Activated T-cell treated with anti-CD3 and anti-CD28 coated beads, Interleukin-2, amount 50 U/mL, for 72 hours (primary cell): ENCODE data around the gene ANKRD10. TPM values are rescaled to one million over a fixed set of nuclear protein-coding genes. Genes with fewer than 3 reads are reported as not detected.

Experiments
- ATAC-seq, 2 donors: fragments of 150-1000 bp; cut with Tn5 transposase; replicated peaks in 1 of 2; 2 replicates each; pipeline ENCODE4 v1.10.0; 2021; ENCODE audit warnings: moderate library complexity in 2 of 2, mild to moderate bottlenecking in 1 of 2
- DNase-seq, 2 donors: peaks; one replicate each; pipeline ENCODE4 v3.0.0; 2021 to 2022; ENCODE audit warnings: mixed read lengths in 1 of 2
- H3K27ac Mint-ChIP-seq: one replicate; pipeline ENCODE4 v1.8.0; 2022; ENCODE audit warnings: mild to moderate bottlenecking, moderate library complexity, mixed read lengths
- H3K27me3 Mint-ChIP-seq: one replicate; pipeline ENCODE4 v1.8.0; 2022; ENCODE audit warnings: low read depth, mixed read lengths
- H3K36me3 Mint-ChIP-seq, 2 donors: one replicate each; pipeline ENCODE4 v1.8.0; 2022; ENCODE audit warnings: mixed read lengths in 2 of 2, mild to moderate bottlenecking in 1 of 2; ENCODE audit not compliant: insufficient read depth in 2 of 2
- H3K4me1 Mint-ChIP-seq: one replicate; pipeline ENCODE4 v1.8.0; 2022; ENCODE audit warnings: low read depth, mixed read lengths
- H3K4me3 Mint-ChIP-seq, 2 donors: one replicate each; pipeline ENCODE4 v1.8.0; 2022; ENCODE audit warnings: mild to moderate bottlenecking in 2 of 2, mixed read lengths in 2 of 2, moderate library complexity in 2 of 2
- H3K9me3 Mint-ChIP-seq, 2 donors: one replicate each; pipeline ENCODE4 v1.8.0; 2022; ENCODE audit warnings: mixed read lengths in 2 of 2
- total RNA-seq, 2 donors: library from RNA; stranded (reverse); gene quantifications; one replicate each; pipeline ENCODE4 v1.2.3, GENCODE V29; 2022

ANKRD10 gene
- total RNA-seq, 2 donors from 2014 or later, result 139 to 142 TPM

- Mint-ChIP-seq H3K4me3 (no peak overlapping the region), H3K27ac (no peak overlapping the region), H3K4me1 (peaks cover 35% of the 10 kb centered on the region), H3K36me3 (peaks cover 5 to 19% of the 10 kb centered on the region in 2 donors), H3K9me3 (no peaks in the 10 kb centered on the region), H3K27me3 (no peaks in the 10 kb centered on the region)
- DNase-seq (no peak), ATAC-seq (no peak)
These were observed 10.1 kb downstream of the ANKRD10 start for GRCh38 chr13:110904748-110905147.

- ATAC-seq (no peak), DNase-seq (no peak)
- Mint-ChIP-seq H3K4me3 (no peak overlapping the region), H3K4me1 (peaks cover 14% of the 10 kb centered on the region), H3K27me3 (no peaks in the 10 kb centered on the region), H3K36me3 (peaks cover 1 to 15% of the 10 kb centered on the region in 2 donors), H3K9me3 (no peaks in the 10 kb centered on the region), H3K27ac (no peak overlapping the region)
These were observed 12.5 kb downstream of the ANKRD10 start for GRCh38 chr13:110902370-110902769.

GRCh38 chr13:110897521-110897920 lies 17.3 kb downstream of the ANKRD10 start:
- Mint-ChIP-seq H3K9me3 (no peaks in the 10 kb centered on the region), H3K27me3 (no peaks in the 10 kb centered on the region), H3K4me3 (no peak overlapping the region), H3K27ac (no peak overlapping the region), H3K4me1 (no peaks in the 10 kb centered on the region), H3K36me3 (peaks cover 3 to 7% of the 10 kb centered on the region in 2 donors)
- ATAC-seq (no peak), DNase-seq (no peak)

GRCh38 chr13:110897014-110897413 lies 17.9 kb downstream of the ANKRD10 start:
- ATAC-seq (no peak), DNase-seq (no peak)
- no peak overlapping the region for H3K4me3 Mint-ChIP-seq
- no peaks in the 10 kb centered on the region for H3K9me3 Mint-ChIP-seq
- no peaks in the 10 kb centered on the region for H3K4me1 Mint-ChIP-seq
- H3K27ac Mint-ChIP-seq, result no peak overlapping the region
- H3K36me3 Mint-ChIP-seq, result peaks cover 3 to 7% of the 10 kb centered on the region in 2 donors
- H3K27me3 Mint-ChIP-seq, result no peaks in the 10 kb centered on the region

GRCh38 chr13:110894086-110894485 lies 20.8 kb downstream of the ANKRD10 start:
- H3K36me3 Mint-ChIP-seq, result peaks cover 3 to 7% of the 10 kb centered on the region in 2 donors

GRCh38 chr13:110893571-110893970 lies 21.3 kb downstream of the ANKRD10 start:
- H3K4me3 Mint-ChIP-seq, result no peak overlapping the region
- H3K9me3 Mint-ChIP-seq, result no peaks in the 10 kb centered on the region
- H3K27ac Mint-ChIP-seq, result peak overlapping the region; percentile 32
- H3K4me1 Mint-ChIP-seq, result no peaks in the 10 kb centered on the region
- ATAC-seq (no peak), DNase-seq (no peak)
- H3K27me3 Mint-ChIP-seq, result no peaks in the 10 kb centered on the region
- H3K36me3 Mint-ChIP-seq, result peaks cover 3 to 7% of the 10 kb centered on the region in 2 donors

More at GRCh38 chr13:110894086-110894485, 20.8 kb downstream of the ANKRD10 start:
- no peaks in the 10 kb centered on the region for H3K27me3 Mint-ChIP-seq
- no peaks in the 10 kb centered on the region for H3K9me3 Mint-ChIP-seq
- no peak overlapping the region for H3K27ac Mint-ChIP-seq
- no peak overlapping the region for H3K4me3 Mint-ChIP-seq
- DNase-seq (no peak), ATAC-seq (no peak)
- no peaks in the 10 kb centered on the region for H3K4me1 Mint-ChIP-seq

GRCh38 chr13:110890279-110891165 lies 24.3 kb downstream of the ANKRD10 start:
- no peak for ATAC-seq
- H3K4me1 Mint-ChIP-seq, result peaks cover under 1% of the 10 kb centered on the region
- no peak overlapping the region for H3K4me3 Mint-ChIP-seq
- H3K27ac Mint-ChIP-seq, result peak overlapping the region; percentile 80
- no peaks in the 10 kb centered on the region for H3K9me3 Mint-ChIP-seq
- H3K27me3 Mint-ChIP-seq, result no peaks in the 10 kb centered on the region
- no peak for DNase-seq
- H3K36me3 Mint-ChIP-seq, result peaks cover 3 to 7% of the 10 kb centered on the region in 2 donors

GRCh38 chr13:110888390-110888789 lies 26.5 kb downstream of the ANKRD10 start:
- Mint-ChIP-seq H3K27ac (no peak overlapping the region), H3K9me3 (no peaks in the 10 kb centered on the region), H3K27me3 (no peaks in the 10 kb centered on the region), H3K36me3 (peaks cover 3 to 6% of the 10 kb centered on the region in 2 donors), H3K4me3 (no peak overlapping the region), H3K4me1 (peaks cover 11% of the 10 kb centered on the region)
- DNase-seq, result no peak
- ATAC-seq, result no peak

- peaks cover 11% of the 10 kb centered on the region for H3K4me1 Mint-ChIP-seq
- H3K36me3 Mint-ChIP-seq, result peaks cover 1 to 2% of the 10 kb centered on the region in 2 donors
- no peaks in the 10 kb centered on the region for H3K9me3 Mint-ChIP-seq
- no peak for ATAC-seq
- no peaks in the 10 kb centered on the region for H3K27me3 Mint-ChIP-seq
- no peak overlapping the region for H3K4me3 Mint-ChIP-seq
- no peak overlapping the region for H3K27ac Mint-ChIP-seq
- DNase-seq, result no peak
These were observed 27.1 kb downstream of the ANKRD10 start for GRCh38 chr13:110887597-110888333.

GRCh38 chr13:110886870-110887596 lies 27.8 kb downstream of the ANKRD10 start:
- ATAC-seq, result no peak
- no peak overlapping the region for H3K27ac Mint-ChIP-seq

GRCh38 chr13:110885966-110886869 lies 28.7 kb downstream of the ANKRD10 start:
- H3K36me3 Mint-ChIP-seq, result peaks cover 0 to 2% of the 10 kb centered on the region in 2 donors
- H3K27ac Mint-ChIP-seq, result peak overlapping the region; percentile 24
- ATAC-seq, result no peak
- H3K9me3 Mint-ChIP-seq, result no peaks in the 10 kb centered on the region
- no peak for DNase-seq
- H3K4me1 Mint-ChIP-seq, result peaks cover 11% of the 10 kb centered on the region
- no peak overlapping the region for H3K4me3 Mint-ChIP-seq
- H3K27me3 Mint-ChIP-seq, result no peaks in the 10 kb centered on the region

More at GRCh38 chr13:110886870-110887596, 27.8 kb downstream of the ANKRD10 start:
- peaks cover 11% of the 10 kb centered on the region for H3K4me1 Mint-ChIP-seq
- H3K36me3 Mint-ChIP-seq, result peaks cover 0 to 2% of the 10 kb centered on the region in 2 donors
- no peaks in the 10 kb centered on the region for H3K27me3 Mint-ChIP-seq
- H3K9me3 Mint-ChIP-seq, result no peaks in the 10 kb centered on the region
- DNase-seq, result no peak
- no peak overlapping the region for H3K4me3 Mint-ChIP-seq

- no peaks in the 10 kb centered on the region for H3K27me3 Mint-ChIP-seq
- H3K36me3 Mint-ChIP-seq, result no peaks in the 10 kb centered on the region
- no peak overlapping the region for H3K4me3 Mint-ChIP-seq
- no peaks in the 10 kb centered on the region for H3K9me3 Mint-ChIP-seq
- peak overlapping the region; percentile 70 for H3K27ac Mint-ChIP-seq
- H3K4me1 Mint-ChIP-seq, result peaks cover 11% of the 10 kb centered on the region
- DNase-seq, result no peak
- no peak for ATAC-seq
These were observed 29.4 kb downstream of the ANKRD10 start for GRCh38 chr13:110885516-110885915.
